IPS-20b (cell line): Measurements from ENCODE around the gene PHC1.
"Not testable (repeated sequence)": the region's sequence is repeated elsewhere in the genome, so short reads cannot be mapped to it uniquely, and the experiment has no call there.

ENCODE experiments used
- H3K27ac ChIP-seq: one replicate; pipeline ENCODE4 v1.5.1; 2013; ENCODE audit warnings: low read length
- H3K27me3 ChIP-seq: 2 replicates; pipeline ENCODE4 v1.6.1; 2013; ENCODE audit warnings: mild to moderate bottlenecking, low read length, inconsistent platforms; ENCODE audit not compliant: insufficient read depth
- H3K36me3 ChIP-seq: 2 replicates; pipeline ENCODE4 v1.6.1; 2013; ENCODE audit warnings: low read depth, mild to moderate bottlenecking, inconsistent platforms, low read length, moderate library complexity; ENCODE audit not compliant: insufficient read depth
- H3K4me1 ChIP-seq: 2 replicates; pipeline ENCODE4 v1.6.1; 2013; ENCODE audit warnings: mild to moderate bottlenecking, control low read depth, inconsistent platforms, low read length, moderate library complexity; ENCODE audit not compliant: insufficient read depth
- H3K4me3 ChIP-seq: 2 replicates; pipeline ENCODE4 v1.5.1; 2013; ENCODE audit warnings: mild to moderate bottlenecking, low read length, inconsistent platforms
- H3K9ac ChIP-seq: 2 replicates; pipeline ENCODE4 v1.6.1; 2013; ENCODE audit warnings: low read depth, mild to moderate bottlenecking, inconsistent platforms, low read length, moderate library complexity
- H3K9me3 ChIP-seq: 2 replicates; pipeline ENCODE4 v1.6.1; 2013; ENCODE audit warnings: mild to moderate bottlenecking, low read depth, low read length, inconsistent platforms; ENCODE audit not compliant: insufficient read depth

Gene PHC1

DNA sequence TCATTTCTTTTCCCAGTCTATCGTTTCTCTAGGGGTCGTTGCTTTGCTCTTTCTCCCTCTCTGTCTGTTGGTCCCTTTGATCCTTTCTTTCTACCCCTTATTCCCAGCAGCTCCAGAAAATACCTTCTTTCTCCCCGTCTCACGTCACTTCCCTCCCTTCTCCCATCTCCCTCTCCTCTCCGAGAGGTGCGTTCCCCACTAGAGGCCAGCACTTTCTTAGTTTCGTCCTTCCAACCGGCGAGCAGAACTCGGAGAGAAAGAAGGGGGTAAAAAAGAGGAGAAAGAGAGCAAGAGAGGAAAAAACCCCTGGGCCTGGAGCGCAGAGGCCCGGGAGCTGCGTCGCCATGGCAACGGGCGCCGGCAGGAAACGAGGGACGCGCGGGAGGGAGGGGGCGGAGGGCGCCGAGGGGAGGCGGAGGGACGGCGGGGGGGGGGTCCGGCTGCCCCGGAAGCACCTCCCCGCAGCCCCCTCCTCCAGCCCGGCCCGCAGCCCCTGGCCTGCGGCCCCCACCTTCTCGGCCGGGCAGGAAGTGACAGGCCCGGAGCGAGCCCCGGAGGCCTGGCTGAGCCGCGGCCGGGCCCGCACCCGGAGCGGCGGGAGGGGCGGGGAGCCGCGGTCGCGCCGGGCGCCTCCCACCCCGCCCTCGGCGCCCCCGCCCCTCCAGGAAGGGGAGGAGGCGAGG lies at the start of gene PHC1:
TSS of gene PHC1 (plus strand) at position 477 of the 683 bp plus-strand sequence. CDS start 3,169 bp downstream, outside the sequence.
- not testable (repeated sequence) for H3K27me3 ChIP-seq, H3K9me3 ChIP-seq
- Histone ChIP-seq H3K4me1 (peaks cover 35% of the 10 kb centered on the region), H3K9ac (peak within 1 kb of the TSS; percentile 95), H3K36me3 (peaks cover 39% of the 10 kb centered on the region), H3K27ac (peak within 1 kb of the TSS; percentile 97), H3K4me3 (peak within 1 kb of the TSS; percentile 96)

DNA sequence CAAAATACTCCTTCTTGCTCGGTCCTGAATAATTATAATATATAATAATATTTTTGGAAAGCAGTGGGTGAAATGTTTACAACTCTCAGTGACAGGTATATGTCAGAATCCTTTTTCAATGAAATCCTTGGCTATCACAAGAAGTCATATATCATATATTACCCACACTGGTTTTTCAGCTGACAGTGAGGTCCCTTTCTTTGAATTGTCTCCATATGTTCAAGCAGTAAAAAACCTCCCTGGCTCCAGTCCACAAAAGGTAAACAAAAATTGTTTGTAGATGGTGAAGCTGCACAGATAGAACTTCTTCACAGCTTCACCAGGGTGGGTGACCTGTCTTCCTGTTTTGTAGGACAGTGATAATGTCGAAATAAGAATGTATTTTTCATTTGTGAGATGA lies 47.9 kb upstream of the PHC1 start:
- Histone ChIP-seq H3K36me3 (no peaks in the 10 kb centered on the region), H3K4me3 (no peak overlapping the region), H3K9ac (no peak overlapping the region), H3K4me1 (no peaks in the 10 kb centered on the region), H3K27me3 (no peaks in the 10 kb centered on the region), H3K27ac (no peak overlapping the region), H3K9me3 (no peaks in the 10 kb centered on the region)

DNA sequence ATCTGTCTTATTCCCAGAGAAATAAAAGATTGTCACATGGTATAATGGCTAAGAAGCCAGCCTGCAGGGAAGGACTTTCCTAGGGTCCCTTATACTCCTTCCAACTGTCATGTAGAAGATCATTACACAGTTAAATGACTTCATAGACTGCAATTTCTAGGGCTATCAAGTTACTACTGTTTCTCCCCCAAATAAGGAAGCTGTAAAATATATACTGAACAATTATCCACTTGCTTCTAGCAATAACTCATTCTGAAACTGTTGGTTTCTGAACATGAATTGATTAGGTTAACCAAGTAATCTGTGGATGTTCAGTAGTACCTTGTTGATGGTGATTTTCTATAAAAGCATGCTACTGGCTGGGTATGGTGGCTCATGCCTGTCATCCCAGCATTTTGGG lies 47.3 kb upstream of the PHC1 start:
- Histone ChIP-seq H3K4me3 (no peak overlapping the region), H3K4me1 (no peaks in the 10 kb centered on the region), H3K36me3 (no peaks in the 10 kb centered on the region), H3K27me3 (no peaks in the 10 kb centered on the region), H3K27ac (no peak overlapping the region), H3K9ac (no peak overlapping the region), H3K9me3 (no peaks in the 10 kb centered on the region)

DNA sequence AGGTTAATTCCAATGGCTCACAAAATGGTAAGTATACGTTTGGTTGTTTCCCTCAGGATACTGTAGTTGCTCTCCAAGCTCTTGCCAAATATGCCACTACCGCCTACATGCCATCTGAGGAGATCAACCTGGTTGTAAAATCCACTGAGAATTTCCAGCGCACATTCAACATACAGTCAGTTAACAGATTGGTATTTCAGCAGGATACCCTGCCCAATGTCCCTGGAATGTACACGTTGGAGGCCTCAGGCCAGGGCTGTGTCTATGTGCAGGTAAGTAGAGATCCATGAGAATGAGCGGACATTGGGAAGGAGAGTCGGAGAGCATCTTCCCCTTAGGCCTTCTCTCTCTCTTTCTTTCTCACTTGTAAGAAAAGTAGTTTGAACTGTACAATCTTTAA lies 46.5 kb upstream of the PHC1 start:
- no peaks in the 10 kb centered on the region for H3K9me3 ChIP-seq
- no peak overlapping the region for H3K4me3 ChIP-seq
- no peaks in the 10 kb centered on the region for H3K36me3 ChIP-seq
- H3K9ac ChIP-seq, result no peak overlapping the region
- no peak overlapping the region for H3K27ac ChIP-seq
- H3K4me1 ChIP-seq, result no peaks in the 10 kb centered on the region
- H3K27me3 ChIP-seq, result no peaks in the 10 kb centered on the region

DNA sequence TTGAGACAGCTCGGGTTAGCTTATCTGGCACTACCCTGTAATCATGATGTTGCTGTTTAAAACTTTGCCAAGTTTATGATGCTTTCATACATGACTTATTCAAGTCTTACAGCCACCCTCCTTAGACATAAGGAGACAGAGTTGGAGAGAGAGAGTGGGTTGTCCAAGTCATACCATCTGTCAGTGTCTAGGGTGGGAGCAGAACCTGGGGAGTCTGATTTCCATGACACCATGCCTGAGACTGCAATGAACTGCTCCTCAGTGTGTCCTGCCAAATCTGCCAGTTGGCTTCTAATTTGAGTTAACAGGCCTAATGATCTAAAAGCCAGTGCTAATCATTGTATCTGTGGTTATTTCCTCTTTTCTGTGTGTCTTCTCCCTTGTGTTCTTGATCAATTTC lies 43.7 kb upstream of the PHC1 start:
- H3K27ac ChIP-seq, result no peak overlapping the region
- H3K4me3 ChIP-seq, result no peak overlapping the region
- H3K9me3 ChIP-seq, result no peaks in the 10 kb centered on the region
- no peaks in the 10 kb centered on the region for H3K4me1 ChIP-seq
- no peak overlapping the region for H3K9ac ChIP-seq
- H3K36me3 ChIP-seq, result no peaks in the 10 kb centered on the region
- no peaks in the 10 kb centered on the region for H3K27me3 ChIP-seq

DNA sequence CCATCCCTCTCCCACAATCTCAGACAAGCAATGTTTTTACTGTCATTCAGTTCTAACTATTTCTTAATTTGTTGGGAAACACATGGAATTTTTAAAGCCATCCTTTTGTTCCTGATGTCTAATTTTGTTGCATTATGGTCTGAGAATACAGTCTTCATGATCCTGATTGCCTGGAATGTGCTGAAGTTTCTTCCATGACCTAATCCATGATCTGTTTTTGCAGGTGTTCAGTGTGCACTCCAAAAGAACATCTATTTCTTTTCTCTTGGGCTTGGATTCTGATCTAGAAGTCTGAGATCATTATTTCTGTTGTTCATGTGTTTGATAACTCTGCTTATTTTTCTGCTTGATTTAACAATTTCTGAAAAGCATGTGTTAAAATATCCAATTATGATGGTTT lies 43.2 kb upstream of the PHC1 start:
- Histone ChIP-seq H3K9me3 (no peaks in the 10 kb centered on the region), H3K9ac (no peak overlapping the region), H3K4me3 (no peak overlapping the region), H3K27me3 (no peaks in the 10 kb centered on the region), H3K4me1 (no peaks in the 10 kb centered on the region), H3K27ac (no peak overlapping the region), H3K36me3 (no peaks in the 10 kb centered on the region)

DNA sequence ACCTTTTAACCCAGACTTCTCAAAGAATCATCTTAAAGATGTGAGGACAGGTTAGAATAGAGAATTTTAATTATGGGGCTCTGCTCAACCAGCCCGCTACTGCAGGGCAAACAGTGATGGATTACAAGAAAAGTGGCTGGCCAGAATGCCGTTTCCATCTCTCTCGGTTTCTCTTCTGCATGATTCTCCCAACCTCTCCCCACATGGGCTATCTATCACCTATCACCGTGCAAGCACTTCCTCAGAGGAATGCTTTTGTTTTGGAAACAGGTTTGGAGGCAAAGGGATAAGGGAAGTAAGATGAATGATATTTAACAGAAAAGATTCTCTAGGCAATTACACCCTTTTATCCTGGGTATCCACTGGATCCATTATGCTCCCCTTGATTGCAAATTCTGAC lies 37.4 kb upstream of the PHC1 start:
- Histone ChIP-seq H3K27ac (no peak overlapping the region), H3K36me3 (no peaks in the 10 kb centered on the region), H3K4me1 (0 out of 2 replicates have a peak, but pooled peaks cover 2% of the 10 kb centered on the region), H3K27me3 (no peaks in the 10 kb centered on the region), H3K9ac (no peak overlapping the region), H3K9me3 (no peaks in the 10 kb centered on the region), H3K4me3 (no peak overlapping the region)

DNA sequence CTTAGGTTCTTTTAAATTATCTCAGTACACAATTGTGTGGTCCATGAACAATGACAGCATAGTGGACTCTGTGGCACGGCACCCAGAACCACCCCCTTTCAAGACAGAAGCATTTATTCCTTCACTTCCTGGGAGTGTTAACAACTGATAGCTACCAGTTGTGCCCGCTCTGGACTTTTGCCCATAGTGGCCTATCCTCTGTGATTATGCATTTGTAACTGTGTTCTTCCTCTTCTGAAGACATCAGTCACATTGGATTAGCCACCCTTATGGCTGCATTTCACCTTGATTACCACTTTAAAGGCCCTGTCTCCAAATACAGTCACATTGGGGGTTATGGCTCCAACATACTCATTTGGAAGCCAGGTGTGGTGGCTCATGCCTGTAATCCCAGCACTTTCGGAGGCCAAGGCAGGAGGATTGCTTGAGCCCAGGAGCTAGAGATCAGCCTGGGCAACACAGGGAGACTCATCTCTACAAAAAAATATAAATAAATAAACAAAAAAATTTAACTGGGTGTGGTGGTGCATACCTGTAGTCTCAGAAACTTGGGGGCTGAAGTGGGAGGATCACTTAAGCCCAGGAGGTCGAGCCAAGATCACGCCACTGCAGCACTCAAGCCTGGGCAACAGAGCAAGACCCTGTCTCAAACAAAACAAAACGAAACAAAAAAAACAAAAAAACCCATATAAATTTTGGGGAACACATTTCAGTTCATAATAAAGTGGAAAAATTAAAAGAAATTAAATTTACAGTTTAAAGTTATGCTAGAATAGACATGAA lies 27.6 kb upstream of the PHC1 start:
- H3K4me3 ChIP-seq, result no peak overlapping the region
- H3K9me3 ChIP-seq, result no peaks in the 10 kb centered on the region
- peaks cover 3% of the 10 kb centered on the region; the same call in 1 of the 2 replicates for H3K4me1 ChIP-seq
- H3K27ac ChIP-seq, result no peak overlapping the region
- no peak overlapping the region for H3K9ac ChIP-seq
- H3K27me3 ChIP-seq, result no peaks in the 10 kb centered on the region
- H3K36me3 ChIP-seq, result no peaks in the 10 kb centered on the region

DNA sequence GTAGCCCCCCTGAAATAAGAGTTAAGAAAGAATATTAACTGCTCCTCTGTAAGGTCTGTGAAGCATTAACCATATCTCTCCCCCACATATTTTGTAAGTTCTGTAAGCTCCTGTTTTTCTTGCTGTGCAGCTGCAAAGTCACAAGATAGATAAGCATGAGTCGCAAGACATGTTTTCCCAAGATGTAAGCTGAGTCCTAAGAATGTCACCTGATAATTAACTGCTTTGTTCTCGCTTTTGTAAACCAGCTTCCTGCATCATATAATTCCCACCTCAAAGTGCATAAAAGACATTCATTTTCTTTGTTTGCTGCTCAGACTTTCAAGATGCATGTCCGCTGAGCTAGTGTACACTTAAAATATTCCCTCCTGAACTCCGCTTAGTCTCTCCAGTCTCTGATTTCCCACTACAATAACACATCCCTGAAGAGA lies 27.0 kb upstream of the PHC1 start:
- Histone ChIP-seq H3K27me3 (no peaks in the 10 kb centered on the region), H3K27ac (no peak overlapping the region), H3K9me3 (no peaks in the 10 kb centered on the region), H3K4me1 (peaks cover 3% of the 10 kb centered on the region; the same call in 1 of the 2 replicates), H3K9ac (no peak overlapping the region), H3K36me3 (no peaks in the 10 kb centered on the region), H3K4me3 (no peak overlapping the region)

DNA sequence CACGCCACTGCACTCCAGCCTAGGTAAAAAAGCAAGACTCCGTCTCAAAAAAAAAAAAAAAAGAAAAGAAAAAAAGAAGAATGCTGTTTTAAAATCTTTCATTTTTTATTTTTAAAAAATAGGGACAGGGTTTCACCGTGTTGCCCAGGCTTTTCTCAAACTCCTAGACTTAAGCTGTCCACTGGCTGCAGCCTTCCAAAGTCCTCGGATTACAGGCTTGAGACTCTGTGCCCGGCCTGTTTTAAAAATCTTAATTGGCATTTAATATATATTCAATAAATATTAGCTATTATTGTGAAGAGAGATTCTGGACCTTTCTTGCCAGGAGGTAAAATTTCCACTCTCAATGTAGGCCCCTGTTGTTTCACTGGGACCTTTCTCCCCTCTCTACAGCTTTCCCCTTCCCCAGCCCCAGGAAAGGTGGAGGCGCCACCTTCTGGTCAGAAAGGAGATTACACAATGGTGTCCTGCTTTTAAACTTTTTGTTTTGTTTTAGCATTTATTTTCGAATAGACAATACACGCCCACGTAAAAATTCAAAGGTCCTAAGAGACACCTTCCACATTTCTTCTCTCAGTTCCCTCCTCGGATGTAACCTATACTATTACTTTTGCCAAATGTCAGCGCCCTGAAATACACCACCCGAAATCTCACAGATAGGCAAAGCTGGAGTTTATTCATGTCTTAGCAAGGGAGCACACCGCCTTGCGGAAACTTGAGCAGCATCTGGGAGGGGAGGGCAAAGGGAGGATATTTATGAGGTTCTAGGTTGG lies 23.8 kb upstream of the PHC1 start:
- Histone ChIP-seq H3K4me1 (peaks cover 3% of the 10 kb centered on the region; the same call in 1 of the 2 replicates), H3K27ac (no peak overlapping the region), H3K9me3 (no peaks in the 10 kb centered on the region), H3K9ac (peak overlapping the region; percentile 54; the same call in 1 of the 2 replicates), H3K27me3 (no peaks in the 10 kb centered on the region), H3K36me3 (no peaks in the 10 kb centered on the region), H3K4me3 (peak overlapping the region; percentile 60)

DNA sequence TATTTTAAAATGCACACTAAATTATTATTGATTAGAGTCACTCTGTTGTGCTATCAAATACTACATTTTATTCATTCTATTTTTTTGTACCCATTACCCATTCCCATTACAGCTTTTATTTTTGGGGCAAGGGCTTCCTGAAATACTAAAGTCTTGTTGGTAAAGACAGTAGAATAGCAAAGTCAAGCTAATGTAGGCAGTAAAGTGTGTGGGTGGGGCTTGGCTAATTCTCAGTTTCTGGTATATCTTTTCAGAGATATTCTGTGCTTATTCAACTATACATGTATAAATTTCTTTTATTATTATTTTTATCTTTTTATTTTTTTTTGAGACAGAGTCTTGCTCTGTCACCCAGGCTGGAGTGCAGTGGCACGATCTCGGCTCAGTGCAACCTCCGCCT lies 22.3 kb upstream of the PHC1 start:
- Histone ChIP-seq H3K27me3 (no peaks in the 10 kb centered on the region), H3K36me3 (no peaks in the 10 kb centered on the region), H3K4me3 (no peak overlapping the region), H3K4me1 (peaks cover 3% of the 10 kb centered on the region; the same call in 1 of the 2 replicates), H3K9me3 (no peaks in the 10 kb centered on the region), H3K9ac (no peak overlapping the region), H3K27ac (no peak overlapping the region)
